HG02840 (cell line): Measurements from ENCODE around the gene LYL1.

Experiments
- ATAC-seq: cut with Tn5 transposase; IDR thresholded peaks from one replicate; pipeline ENCODE4 v1.9.1; 2021; ENCODE audit warnings: mild to moderate bottlenecking, moderate library complexity, moderate number of reproducible peaks; ENCODE audit not compliant: unreplicated experiment, low FRiP score

Gene LYL1

GRCh38 chr19:13060964-13061927 lies 41.4 kb downstream of the LYL1 start:
- ATAC-seq: no peak

DNA sequence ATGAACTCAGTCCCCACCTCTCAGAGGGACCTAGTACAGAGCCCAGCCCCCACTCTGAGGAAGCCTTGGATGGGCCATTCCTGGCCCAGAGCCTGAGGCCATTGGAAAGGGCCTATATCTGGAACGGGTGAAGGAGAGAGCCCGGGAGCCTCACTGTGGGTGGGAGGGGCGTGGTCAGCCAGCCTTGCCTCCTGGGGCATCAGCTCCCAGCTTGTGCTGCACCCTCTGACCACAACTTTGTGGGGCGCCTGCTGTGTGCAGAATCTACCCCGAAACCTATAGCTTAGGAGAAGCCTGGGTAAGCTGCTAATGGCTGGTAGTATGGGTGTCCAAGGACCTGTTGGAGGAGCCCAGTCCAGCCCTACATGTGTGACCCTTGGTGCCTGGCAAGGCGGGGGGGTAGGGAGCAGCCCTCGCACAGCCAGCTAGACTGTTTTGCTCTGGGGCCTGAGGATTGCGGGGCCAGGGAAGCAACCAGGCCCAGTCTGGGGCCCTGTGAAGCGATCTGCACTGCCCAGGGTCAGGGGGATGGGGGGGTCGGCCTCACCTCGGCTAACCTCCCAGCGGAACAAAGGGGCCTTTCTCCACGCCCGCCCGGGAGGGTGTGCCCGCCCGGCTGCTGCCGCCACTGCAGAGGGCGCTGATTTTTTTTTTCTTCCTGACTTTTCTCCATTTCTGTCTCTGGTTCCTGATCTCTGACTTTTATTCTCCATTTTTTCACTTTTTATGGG lies 42.3 kb downstream of the LYL1 start:
- ATAC-seq: no peak

- ATAC-seq: no peak
These were observed 43.6 kb downstream of the LYL1 start for GRCh38 chr19:13058951-13059660.

GRCh38 chr19:13057744-13058143 lies 44.9 kb downstream of the LYL1 start:
- ATAC-seq: no peak

- ATAC-seq: no peak
These were observed 45.5 kb downstream of the LYL1 start for GRCh38 chr19:13057147-13057572.

GRCh38 chr19:13056052-13056660 lies 46.5 kb downstream of the LYL1 start:
- no peak for ATAC-seq

DNA sequence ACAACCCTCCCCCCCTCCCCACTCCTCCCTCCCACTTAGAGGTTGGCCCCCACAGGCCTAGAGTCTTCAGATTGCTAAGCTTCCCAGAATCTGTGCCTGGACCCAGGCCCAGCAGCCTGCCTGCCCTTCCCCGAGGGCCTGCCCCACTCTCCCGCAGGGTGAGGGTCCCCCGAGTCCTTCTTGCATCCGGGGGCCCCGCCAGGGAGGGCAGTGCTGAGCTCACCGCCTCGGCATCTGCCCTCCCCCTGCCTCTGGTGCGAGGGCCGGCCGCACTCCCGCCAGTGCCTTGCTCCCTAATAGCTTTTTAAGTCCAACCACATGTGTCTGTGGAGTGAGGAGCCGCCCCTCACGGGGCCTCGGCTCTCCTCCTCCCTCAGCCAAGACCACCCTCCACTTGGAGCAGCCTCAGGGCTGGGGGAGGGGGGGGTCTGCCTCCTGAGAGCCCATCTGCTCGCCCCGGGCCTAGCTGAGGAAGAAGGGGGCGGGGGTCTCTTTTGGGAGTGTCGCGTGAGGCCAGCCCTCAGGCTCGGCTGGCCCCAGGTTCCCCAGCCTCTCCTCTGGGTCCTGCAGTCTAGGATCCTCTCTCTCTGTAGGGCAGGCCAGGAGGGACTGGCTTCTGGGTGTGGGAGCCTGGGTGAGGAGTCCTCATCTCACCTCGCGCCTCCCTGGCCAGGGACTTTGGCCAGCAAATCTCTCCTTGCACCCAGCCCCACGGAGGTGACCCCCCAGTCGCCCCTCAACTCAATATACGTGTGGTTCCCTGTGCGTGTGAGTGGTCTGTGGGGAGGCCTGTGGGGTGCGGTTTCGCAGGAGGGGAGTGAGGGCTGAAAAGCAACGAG lies 47.2 kb downstream of the LYL1 start:
- no peak for ATAC-seq

DNA sequence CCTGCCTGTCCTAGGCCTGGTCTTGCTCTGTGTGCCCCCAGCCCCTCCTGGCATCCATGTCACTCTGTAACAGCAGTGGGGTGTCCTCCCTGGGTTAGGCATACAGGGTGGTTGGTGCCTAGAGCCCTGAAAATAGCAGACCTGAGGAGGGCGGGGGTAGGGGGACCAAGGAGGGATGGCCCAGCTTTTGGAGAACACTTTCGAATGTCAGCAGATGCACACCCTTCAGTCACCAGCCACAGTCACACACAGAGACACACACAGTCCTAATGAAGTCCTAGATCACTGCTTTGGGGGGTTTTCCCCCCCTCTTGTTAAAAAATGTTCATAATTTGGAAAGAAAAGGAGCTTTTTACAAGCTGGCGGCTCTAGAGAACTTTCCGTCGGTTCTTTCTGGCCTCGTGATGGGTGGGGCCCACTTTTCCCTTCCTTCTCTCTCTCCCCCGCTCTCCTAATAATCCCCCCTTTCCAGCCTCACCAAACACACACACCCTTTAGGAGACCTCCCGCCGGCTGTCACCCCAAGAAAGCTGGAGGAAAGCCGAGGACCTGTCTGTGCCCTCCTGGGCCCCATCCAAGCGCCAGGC lies 47.9 kb downstream of the LYL1 start:
- no peak for ATAC-seq

DNA sequence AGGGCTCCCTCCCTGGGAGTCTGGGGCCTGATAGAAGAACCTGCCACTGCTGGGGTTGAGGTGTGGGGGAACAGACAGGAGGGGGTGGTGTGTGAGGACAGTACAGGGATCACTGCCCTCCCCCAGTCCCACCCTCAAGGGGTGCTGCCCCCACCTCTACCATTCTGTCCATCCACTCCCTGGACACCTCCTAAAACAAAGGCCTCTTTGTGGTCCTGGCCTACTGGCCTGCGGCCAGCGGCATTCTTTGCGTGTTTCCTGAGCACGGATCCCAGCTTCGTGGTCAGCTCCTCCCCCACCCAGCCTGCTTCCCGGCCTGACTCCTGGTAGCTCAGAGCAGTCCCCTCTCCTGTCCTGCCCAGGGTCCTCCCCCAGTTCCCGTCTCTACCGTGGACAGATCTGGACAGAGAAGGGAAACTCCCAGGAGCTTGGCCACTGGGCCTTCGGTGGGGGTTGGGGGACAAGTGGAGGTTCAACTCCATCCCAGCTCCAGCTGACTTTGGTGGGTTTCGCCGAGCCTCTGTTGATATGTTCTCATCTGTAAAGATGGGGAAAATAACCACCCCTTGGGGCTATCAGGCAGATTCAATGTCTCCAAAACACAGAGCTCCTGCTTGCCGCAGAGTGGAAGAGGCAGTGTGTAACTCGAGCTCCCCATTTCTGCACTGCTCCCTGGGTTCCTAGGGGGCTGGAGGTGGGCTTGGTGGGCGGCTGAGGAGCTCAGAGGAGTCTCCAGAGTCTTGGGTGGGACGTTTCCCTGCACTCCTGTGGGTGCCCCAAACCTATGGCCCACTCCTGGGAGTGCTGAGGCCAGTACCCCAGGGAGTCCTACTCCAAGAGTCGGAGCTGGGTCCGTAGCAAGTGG lies 48.7 kb downstream of the LYL1 start:
- no peak for ATAC-seq

DNA sequence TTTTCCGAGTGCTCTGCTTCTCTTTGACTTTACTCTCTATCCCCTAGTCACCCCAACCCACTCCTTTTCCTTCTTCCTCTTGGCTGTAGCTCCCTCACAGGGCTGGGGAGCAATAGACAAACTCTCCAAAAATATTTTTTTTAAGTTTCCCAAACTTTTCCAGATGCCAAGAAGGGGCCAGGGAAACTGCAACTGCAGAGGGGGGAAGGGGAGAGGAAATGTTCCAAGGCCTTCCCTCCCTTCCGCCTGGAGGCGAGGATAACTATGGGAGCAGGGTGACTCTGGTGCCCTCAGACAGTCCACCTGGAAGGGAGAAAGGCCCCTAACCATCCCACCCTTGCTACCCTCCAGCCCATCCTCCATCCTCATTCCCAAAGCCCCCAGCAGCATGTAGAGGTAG lies 49.4 kb downstream of the LYL1 start:
- ATAC-seq: no peak

DNA sequence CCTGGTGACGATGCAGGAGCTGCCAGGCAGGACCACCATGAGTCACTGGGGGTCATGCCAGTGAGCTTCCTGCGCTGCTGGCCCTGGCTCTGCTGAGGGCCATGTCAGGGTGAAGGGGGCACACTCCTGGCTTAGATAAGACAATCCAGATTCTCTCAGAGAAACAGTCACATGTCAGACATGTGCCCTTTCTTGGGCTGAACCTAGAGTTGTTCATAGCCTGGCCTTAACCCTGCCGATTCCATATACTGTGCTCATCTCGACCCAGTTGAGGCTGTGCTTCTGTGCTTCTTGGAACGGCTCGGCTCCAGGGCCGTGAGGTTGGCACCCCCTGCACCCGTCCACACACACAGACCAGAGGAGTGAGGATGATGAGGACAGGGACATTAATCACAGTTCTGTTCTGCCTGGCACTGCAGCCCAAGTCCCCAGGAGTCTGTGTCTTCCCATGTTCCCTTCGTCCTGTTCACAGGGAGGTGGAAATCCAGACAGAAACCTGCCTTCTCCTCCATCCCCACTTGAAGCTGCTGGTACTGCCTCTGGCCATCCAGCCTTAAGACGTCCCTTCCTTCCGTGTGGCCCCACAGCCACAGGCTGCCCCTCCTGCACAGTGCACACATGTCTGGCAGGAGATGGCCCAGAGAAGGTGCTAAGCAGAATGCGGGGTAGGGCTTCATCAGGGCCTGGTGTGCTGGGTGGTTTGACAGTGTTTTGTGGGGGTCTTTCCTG lies 50.0 kb downstream of the LYL1 start:
- no peak for ATAC-seq

- no peak for ATAC-seq
These were observed 51.0 kb downstream of the LYL1 start for GRCh38 chr19:13051557-13052165.

DNA sequence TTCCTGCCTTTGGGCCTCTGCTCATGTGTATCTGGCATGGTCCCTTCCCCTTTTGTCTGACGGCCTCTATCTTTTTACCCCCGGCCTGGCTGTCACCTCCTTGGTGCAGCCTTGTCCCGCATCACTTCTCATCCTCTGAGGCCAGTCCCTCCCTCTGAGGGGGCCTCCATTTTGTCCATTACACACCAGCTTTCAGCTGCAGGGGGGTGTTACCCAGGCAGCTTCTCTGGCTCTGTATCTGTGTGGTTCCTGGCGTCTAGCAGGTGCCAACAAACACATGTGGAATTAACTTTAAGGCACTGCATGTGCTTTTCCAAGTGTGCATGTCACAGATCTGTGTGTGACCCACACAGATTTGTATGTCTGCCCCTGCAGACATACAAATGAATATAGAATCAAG lies 52.4 kb downstream of the LYL1 start:
- no peak for ATAC-seq
